Lower lobe of right lung (tissue), 2 donors: ENCODE data around the gene SP4. TPM values are rescaled to one million over a fixed set of nuclear protein-coding genes. Genes with fewer than 3 reads are reported as not detected.
A peak's percentile ranks its signal among the peaks of the same experiment; 100 is the strongest.

Experiments
- ATAC-seq, 2 donors: fragments of 200-7000 bp; cut with Tn5 transposase; one replicate each; pipeline ENCODE4 v1.9.1; 2020 to 2022; ENCODE audit warnings: mild to moderate bottlenecking in 2 of 2, moderate library complexity in 2 of 2
- DNase-seq: peaks from one replicate; pipeline ENCODE4 v3.0.0-alpha.2; 2020
- H3K27ac ChIP-seq: fragments of 200-600 bp; one replicate; pipeline ENCODE4 v1.8.0; 2022
- H3K27me3 ChIP-seq: fragments of 200-600 bp; one replicate; pipeline ENCODE4 v1.8.0; 2022; ENCODE audit warnings: low read depth
- H3K36me3 ChIP-seq: fragments of 200-600 bp; one replicate; pipeline ENCODE4 v1.8.0; 2022; ENCODE audit warnings: mild to moderate bottlenecking
- H3K4me1 ChIP-seq: fragments of 200-600 bp; one replicate; pipeline ENCODE4 v1.8.0; 2022
- H3K4me3 ChIP-seq: fragments of 200-600 bp; one replicate; pipeline ENCODE4 v1.8.0; 2022; ENCODE audit warnings: mild to moderate bottlenecking
- H3K9me3 ChIP-seq: fragments of 200-600 bp; one replicate; pipeline ENCODE4 v1.8.0; 2022
- CTCF ChIP-seq: fragments of 200-600 bp; IDR thresholded peaks from one replicate; pipeline ENCODE4 v1.8.0; 2022; ENCODE audit warnings: antibody characterized with exemption, mild to moderate bottlenecking
- intact Hi-C: fragments of 100-400 bp; cut with DNase I; formaldehyde crosslinking; loops from one replicate; pipeline ENCODE4 v1.11.0; 2022
- total RNA-seq: library from RNA; stranded (reverse); fragmentation: NEBNext Ultra II Directional; extraction: Animal tissue kit (Norgen Biotek cat#: 25700); gene quantifications from one replicate; pipeline ENCODE4 v1.2.1, GENCODE V29; 2021
- donor health status: DM: no; HTN: yes; CAD: no; lungs with severe emphysema.

The SP4 gene
- total RNA-seq, 1 donor from 2014 or later: 9.7 TPM

GRCh38 chr7:21417647-21418046 lies 10.2 kb upstream of the SP4 start:
- Histone ChIP-seq H3K27ac (no peak overlapping the region), H3K36me3 (no peaks in the 10 kb centered on the region), H3K27me3 (no peaks in the 10 kb centered on the region), H3K9me3 (no peaks in the 10 kb centered on the region), H3K4me1 (no peaks in the 10 kb centered on the region), H3K4me3 (no peak overlapping the region)
- TF ChIP-seq CTCF: no peak
- DNase-seq (no peak), ATAC-seq (no peak)
- intact Hi-C loops: no loop called here

GRCh38 chr7:21422751-21423150 lies 5.1 kb upstream of the SP4 start:
- intact Hi-C loops: no loop called here

GRCh38 chr7:21425290-21425689 lies 2.6 kb upstream of the SP4 start:
- Histone ChIP-seq H3K4me1 (peaks cover 21% of the 10 kb centered on the region), H3K9me3 (no peaks in the 10 kb centered on the region), H3K27me3 (no peaks in the 10 kb centered on the region), H3K4me3 (no peak overlapping the region), H3K27ac (no peak overlapping the region), H3K36me3 (no peaks in the 10 kb centered on the region)
- no peak for TF ChIP-seq CTCF
- ATAC-seq (no peak), DNase-seq (no peak)
- intact Hi-C loops: no loop called here

More at GRCh38 chr7:21422751-21423150, 5.1 kb upstream of the SP4 start:
- no peak for TF ChIP-seq CTCF
- Histone ChIP-seq H3K9me3 (no peaks in the 10 kb centered on the region), H3K4me1 (peaks cover 6% of the 10 kb centered on the region), H3K36me3 (no peaks in the 10 kb centered on the region), H3K4me3 (no peak overlapping the region), H3K27ac (no peak overlapping the region), H3K27me3 (no peaks in the 10 kb centered on the region)
- ATAC-seq (no peak), DNase-seq (no peak)

GRCh38 chr7:21426286-21427181 lies 1.3 kb upstream of the SP4 start:
- no peak for DNase-seq
- Histone ChIP-seq H3K4me1 (peaks cover 33% of the 10 kb centered on the region), H3K27ac (peak overlapping the region; percentile 54), H3K36me3 (no peaks in the 10 kb centered on the region), H3K9me3 (no peaks in the 10 kb centered on the region), H3K27me3 (no peaks in the 10 kb centered on the region), H3K4me3 (peak overlapping the region; percentile 91)
- ATAC-seq: no peak
- no peak for TF ChIP-seq CTCF
- intact Hi-C loops: no loop called here

- peak overlapping the region; percentile 96 for H3K27ac ChIP-seq
- H3K9me3 ChIP-seq: no peaks in the 10 kb centered on the region
- DNase-seq: peak; percentile 99
- H3K27me3 ChIP-seq: no peaks in the 10 kb centered on the region
- no peaks in the 10 kb centered on the region for H3K36me3 ChIP-seq
- intact Hi-C loops: no loop called here
- peak; percentile 4 for TF ChIP-seq CTCF
- H3K4me1 ChIP-seq: peaks cover 41% of the 10 kb centered on the region
- H3K4me3 ChIP-seq: peak overlapping the region; percentile 91
- peak; percentile 96 to 97 for ATAC-seq
These were observed 557 bp upstream of the SP4 start for GRCh38 chr7:21427182-21427870.
